GM12873 (cell line): ENCODE data around the gene SLC26A8.

ENCODE experiments used
- TF ChIP-seq, protein P1 (sequence below): IDR thresholded peaks from 2 replicates; pipeline ENCODE4 v1.5.1; 2012; ENCODE audit warnings: low read depth, mild to moderate bottlenecking, moderate library complexity, low read length, control low read depth; ENCODE audit not compliant: insufficient read depth; ENCODE audit errors: missing control alignments

The SLC26A8 gene

DNA sequence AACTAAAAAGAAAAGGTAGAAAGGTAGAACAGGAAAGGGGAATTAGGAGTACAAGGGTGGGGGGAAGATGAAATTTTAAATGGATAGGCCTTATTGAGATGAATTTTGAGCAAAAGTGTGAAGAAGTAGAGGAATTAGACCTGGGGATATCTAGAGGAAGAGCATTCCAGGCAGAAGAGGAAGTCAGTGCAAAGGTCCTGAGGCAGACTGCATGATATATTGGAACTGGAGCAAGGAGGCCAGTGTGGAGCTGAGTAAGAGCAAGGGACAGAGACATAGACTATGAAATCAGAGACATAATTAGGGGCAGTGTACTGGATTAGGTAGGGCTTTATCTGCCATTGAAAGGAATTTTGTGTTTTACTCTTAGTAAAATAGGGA is 43.6 kb upstream of the SLC26A8 start:
- TF ChIP-seq, protein P1, sequence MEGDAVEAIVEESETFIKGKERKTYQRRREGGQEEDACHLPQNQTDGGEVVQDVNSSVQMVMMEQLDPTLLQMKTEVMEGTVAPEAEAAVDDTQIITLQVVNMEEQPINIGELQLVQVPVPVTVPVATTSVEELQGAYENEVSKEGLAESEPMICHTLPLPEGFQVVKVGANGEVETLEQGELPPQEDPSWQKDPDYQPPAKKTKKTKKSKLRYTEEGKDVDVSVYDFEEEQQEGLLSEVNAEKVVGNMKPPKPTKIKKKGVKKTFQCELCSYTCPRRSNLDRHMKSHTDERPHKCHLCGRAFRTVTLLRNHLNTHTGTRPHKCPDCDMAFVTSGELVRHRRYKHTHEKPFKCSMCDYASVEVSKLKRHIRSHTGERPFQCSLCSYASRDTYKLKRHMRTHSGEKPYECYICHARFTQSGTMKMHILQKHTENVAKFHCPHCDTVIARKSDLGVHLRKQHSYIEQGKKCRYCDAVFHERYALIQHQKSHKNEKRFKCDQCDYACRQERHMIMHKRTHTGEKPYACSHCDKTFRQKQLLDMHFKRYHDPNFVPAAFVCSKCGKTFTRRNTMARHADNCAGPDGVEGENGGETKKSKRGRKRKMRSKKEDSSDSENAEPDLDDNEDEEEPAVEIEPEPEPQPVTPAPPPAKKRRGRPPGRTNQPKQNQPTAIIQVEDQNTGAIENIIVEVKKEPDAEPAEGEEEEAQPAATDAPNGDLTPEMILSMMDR: no peak

DNA sequence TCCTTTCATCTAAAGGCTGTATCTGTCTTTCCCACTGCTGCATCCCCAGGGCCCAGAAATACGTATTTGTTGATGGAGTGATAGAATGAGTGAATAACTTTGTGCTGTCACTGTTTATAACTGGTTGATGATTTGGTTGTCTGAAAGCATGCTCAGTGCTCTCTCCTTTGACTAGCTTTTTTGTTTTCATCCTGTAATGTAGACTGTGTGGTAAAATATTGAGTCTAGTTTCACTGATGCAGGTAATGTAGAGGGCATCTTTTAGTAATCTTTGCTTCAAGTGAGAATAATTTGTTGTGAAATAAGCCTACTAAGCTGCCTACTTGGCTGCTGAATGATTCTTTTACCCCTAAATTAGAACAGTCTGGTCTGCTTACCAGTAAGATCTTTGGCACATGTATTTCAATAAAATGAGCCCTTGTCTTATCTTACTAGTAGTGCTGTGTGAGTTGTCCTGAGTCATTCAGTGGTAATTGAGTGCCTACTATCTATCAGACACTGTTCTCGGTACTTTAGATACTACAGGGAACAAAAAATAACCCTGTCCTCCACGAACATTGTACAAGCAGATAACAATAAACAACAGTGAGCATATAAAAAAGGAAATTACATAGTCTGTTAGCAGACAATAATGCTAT is 43.1 kb upstream of the SLC26A8 start:
- TF ChIP-seq, protein P1: no peak

DNA sequence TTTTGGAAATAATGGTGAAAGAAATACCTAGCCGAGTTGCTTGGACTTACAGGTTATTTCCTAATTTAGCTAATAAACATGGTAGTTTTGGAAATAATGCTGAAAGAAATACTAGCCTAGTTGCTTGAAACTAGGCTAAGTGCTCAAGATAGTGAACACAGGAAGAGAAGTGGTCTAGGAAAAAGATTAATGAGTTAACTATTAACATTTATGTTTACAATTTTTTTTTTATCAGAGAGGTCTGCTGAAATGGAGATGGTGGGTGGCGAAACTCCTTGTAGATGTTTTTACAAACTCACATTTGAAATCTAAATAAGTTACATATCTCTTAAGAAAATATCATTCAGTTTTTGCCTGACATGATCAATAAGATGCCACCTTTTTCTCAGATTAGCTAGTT is 42.4 kb upstream of the SLC26A8 start:
- TF ChIP-seq, protein P1: no peak

DNA sequence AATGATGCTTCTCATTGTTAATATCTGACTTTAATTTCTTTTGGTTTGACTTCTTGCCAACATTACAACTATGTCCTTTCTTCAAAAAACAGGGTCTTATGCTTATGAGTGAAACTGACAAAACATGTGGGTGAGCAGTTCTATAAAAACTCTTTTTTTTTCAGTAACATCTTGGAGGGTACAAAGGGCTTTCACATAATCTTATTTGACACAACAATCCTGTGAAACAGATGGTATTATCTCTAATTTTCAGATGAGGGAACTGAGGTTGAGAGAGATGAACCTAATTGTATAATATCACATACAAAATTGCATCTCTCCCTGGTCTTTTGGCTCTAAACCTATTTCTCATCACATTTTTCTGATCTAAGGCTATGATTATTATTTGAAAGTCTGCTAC is 41.5 kb upstream of the SLC26A8 start:
- TF ChIP-seq, protein P1: no peak

DNA sequence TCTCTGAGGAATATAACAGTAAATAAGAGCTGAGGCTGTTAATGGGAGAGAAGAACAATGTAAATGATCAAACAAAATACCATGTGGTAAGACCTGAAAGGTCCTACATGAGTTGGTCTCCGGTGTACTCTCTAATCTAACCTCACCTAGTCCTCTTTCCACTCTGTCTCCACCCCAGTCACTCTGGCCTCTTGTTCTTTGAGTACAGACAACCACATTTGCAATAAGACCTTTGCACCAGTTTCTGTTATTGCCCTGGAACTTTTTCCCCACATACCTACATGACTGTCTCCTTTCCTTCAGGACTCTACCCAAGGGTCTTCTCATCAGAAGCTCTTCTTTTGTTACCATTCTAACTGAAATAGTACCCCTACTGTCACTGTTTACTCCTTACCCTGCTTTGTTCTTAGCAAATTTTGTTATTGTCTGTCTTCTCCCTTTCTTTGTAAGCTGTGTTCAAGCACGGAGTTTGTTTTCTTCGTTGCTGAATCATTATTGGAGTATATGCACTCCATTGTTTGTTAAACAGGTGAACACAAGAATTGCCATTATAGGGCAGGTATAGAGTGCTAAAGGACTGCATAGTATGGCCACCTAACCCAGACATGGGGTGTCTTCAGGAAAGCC is 40.4 kb upstream of the SLC26A8 start:
- TF ChIP-seq, protein P1: no peak

DNA sequence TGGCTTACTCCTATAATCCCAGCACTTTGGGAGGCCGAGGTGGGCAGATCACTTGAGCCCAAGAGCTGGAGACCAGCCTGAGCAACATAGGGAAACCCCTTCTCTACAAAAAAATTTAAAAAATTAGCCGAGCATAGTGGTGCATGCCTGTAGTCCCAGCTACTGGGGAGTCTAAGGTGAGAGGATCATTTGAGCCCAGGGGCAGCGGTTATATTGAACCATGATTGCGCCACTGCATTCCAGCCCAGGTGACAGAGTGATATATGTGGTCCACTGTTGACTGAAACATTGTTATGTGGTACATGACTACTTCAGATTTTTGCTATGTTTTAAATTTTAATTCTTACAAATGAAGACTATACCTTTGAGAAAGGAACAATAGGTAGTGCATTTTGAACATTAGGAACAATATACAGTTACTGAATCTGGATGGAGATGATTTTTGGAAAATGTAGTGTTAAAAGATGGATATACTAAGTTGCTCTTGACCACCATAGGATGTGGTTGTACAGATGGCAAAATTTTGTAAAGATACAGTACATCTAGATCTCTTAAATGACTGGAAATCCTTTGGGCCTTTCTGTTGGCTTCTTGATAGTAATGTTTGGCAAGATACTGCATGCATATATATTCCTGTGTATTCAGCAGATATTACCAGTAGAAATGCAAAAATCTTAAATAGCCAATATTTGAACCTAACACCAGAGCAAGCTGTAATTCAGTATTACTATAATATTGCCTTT is 39.0 kb upstream of the SLC26A8 start:
- TF ChIP-seq, protein P1: no peak

DNA sequence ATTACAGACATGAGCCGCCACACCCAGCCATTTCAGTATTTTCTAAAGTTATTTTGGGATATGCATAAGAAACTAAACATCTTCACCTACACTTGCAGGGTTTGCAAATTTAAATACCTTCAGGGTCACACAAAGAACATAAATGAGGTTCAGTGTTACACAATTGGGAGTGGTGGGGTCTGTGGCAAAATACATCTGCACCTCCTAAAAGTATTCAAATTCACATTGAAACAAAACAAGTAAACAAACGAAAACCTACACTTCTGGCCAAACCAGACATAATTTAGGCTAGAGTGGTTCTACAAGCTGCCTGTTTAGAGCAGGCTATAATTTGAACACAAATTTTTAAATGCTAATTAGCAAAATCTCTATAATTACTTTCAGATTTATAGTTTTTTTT is 37.8 kb upstream of the SLC26A8 start:
- TF ChIP-seq, protein P1: no peak
